ENCODE data around the gene ATP9A.
A peak's percentile ranks its signal among the peaks of the same experiment; 100 is the strongest.

Gene ATP9A

DNA sequence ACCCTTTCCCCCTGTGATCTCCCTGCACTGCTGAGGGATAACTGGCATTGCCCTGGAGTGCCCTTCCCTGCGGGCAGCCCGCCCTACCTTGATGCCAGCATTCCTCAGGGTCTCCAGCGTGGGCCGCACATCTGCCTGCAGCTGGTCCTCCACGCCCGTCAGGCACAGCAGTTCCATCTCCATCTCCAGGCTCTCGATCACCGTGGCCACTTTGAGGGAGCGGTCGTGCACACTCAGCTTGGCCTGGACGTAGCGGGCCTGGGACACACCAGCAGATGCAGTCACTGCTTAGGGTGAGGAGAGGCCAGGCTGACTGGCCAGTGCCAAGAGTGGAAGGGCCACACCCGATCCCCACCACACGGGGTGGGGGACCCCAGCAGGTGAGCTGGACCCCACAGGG, 143.1 kb downstream of the ATP9A start:
- DNase-seq = no peak

DNA sequence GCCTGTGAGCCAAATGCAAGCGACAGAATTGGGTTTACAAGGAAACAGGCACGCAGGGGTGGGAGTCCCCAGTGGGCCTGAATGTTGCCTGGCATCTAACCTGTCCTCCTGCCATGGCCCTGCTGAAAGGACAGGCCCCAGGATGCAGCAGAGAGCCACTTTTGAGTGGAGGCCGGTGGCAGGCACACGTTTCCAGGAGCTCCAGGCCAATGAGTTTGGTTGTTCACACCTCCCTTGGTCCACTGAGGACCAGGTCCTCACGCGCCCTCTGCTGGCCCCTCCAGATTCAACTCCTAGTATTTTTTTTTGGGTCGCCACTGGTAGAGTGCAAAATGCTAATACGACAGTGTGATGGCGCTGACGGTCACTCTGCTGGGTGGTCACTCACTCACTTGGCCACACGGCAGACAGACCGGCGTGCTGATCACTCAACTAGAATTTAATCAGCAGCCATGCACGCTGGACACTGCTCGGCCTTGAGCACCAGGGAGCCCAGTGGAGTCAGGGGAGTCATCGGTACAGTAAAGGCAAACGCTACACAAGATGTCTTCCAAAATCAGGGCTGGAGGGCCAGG, 143.9 kb downstream of the ATP9A start:
- DNase-seq = peak; percentile 56

DNA sequence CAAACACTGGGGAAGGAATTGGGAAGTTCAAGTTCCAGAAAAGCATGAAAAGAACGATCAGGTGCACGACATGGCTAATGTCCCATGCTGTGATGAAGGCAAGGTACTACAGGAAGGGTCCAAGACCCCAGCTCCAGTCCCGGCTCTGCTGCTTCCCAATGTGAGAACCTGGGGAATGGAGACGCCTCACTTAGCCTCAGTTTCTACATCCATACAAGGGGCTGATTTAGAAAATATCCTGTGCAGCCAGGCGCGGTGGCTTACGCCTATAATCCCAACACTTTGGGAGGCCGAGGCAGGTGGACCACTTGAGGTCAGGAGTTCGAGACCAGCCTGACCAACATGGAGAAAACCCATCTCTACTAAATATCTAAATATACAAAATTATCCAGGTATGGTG, 144.9 kb downstream of the ATP9A start:
- DNase-seq = no peak

GRCh38 chr20:51622004-51622874, 146.0 kb downstream of the ATP9A start:
- no peak for DNase-seq

DNA sequence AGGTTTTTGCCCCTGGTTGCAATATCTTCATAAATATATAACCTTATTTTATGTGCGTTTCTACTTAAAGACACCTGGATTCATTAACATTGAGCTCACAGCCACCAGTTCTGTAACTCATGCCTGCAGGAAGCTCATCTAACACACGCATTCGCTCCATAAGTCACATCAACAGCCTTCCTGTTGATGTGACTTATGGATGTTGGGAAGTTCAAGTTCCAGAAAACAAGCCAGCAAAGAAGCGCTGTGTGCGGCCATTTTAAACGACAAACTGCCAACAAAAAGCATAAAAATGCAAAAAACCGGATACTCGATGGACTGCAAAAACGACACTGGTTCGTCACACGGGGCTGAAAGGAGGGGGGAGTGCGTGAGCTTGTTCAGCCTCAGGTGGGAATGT, 147.8 kb downstream of the ATP9A start:
- no peak for DNase-seq

GRCh38 chr20:51616060-51616459, 152.1 kb downstream of the ATP9A start:
- DNase-seq = no peak

- DNase-seq = no peak
Measured at GRCh38 chr20:51614687-51615086, 153.5 kb downstream of the ATP9A start.

DNA sequence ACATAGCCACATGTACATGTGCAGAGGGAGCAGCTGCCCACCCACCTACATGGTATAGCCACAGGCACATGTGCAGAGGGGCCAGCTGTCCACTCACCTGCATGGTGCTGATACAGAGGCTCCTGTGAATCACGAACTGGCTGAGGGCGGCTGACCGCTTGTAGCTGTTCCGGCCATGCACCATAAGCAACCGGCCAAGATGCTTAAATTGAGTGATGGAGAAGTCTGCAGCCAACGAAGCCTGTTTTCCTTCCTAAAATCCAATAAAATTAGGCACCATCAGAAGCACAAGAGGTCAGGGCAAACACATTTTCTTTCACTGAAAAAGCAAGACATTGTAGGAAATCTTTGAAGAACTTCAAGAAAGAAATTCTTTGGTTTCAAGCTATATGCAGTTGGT, 154.6 kb downstream of the ATP9A start:
- DNase-seq = no peak

DNA sequence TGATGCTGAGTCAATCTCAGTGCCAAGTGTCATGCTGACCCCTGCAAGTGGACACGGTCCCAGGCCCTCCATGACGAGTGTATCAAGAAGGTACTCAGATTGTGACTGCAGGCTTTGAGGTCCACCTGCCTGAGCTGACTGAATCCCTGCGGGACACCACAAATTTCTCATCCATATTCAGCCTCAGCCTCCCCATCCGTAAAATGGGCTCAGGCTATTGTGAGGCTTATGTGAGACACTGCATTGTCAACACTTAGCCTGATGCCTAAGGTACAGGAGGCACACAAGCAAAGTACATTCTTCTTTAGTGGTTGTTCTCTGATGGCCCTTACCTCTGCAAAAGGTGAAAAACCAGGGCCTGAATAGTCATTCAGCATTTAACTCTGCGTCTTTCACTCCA, 155.3 kb downstream of the ATP9A start:
- no peak for DNase-seq

GRCh38 chr20:51611625-51611890, 156.6 kb downstream of the ATP9A start:
- DNase-seq = no peak

- no peak for DNase-seq
Measured at GRCh38 chr20:51610761-51611624, 157.2 kb downstream of the ATP9A start.

GRCh38 chr20:51610111-51610510, 158.1 kb downstream of the ATP9A start:
- DNase-seq = no peak

DNA sequence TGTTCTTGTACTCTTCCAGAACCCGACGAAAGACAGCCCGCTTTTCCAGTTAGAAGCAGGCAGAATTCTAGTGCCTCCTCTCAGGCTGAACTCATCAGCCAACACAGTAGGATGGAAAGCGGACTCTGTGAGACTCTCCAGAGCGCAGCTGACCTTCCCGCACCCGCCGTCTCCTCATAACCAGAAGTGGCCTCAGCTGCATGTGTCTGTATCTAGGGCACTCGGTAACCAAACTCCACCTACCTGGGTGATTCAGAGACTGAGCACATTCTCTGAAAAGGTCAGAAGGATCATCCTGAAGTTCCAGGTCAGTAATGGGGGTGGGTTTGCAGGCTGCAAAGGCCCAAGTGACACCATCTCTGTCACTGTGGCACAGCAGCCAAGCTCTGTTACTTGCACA, 158.9 kb downstream of the ATP9A start:
- DNase-seq = no peak

- DNase-seq = no peak
Measured at GRCh38 chr20:51608061-51608460, 160.1 kb downstream of the ATP9A start.

GRCh38 chr20:51607170-51607569, 161.0 kb downstream of the ATP9A start:
- DNase-seq = no peak

DNA sequence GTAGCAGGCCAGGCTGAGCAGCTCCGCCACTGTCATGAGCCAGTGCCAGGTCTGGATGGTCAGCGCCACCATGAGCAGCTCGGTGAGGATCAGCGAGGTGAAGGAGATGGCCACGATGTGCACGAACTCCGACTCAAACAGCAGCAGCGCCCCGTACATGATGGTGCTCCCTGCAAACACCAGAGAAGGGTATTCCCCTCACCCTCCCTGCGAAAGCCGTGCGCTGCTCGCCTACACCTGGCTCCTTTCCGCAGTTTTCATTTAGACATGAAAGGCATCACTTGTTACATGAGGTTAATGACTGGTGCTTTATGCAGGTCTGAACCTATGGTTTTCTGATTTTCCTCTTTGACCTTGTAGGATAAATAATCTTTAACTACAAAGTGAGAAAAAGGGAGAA, 163.3 kb downstream of the ATP9A start:
- no peak for DNase-seq

GRCh38 chr20:51602131-51602530, 166.1 kb downstream of the ATP9A start:
- DNase-seq = no peak

- DNase-seq = no peak
Measured at GRCh38 chr20:51600950-51601349, 167.2 kb downstream of the ATP9A start.

DNA sequence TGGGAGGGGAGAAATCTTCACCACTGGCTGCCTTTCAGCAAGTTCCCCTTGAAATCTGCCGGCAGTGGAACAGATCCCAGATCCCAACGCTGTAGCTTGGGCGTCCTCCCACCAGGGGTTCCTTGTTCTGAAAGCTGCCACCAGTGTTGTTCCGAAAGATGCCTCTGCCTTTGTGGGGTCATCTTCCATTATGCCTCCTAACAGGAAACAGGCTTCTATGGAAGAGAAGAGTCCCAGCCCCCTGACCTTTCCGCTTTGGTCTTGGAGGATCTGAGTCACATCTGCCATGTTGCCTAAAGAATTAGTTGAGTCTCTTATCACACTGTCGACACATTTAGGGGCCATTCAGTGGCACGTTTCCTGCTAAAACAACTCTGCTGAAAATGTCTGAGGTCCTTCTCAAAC, 168.2 kb downstream of the ATP9A start:
- no peak for DNase-seq

DNA sequence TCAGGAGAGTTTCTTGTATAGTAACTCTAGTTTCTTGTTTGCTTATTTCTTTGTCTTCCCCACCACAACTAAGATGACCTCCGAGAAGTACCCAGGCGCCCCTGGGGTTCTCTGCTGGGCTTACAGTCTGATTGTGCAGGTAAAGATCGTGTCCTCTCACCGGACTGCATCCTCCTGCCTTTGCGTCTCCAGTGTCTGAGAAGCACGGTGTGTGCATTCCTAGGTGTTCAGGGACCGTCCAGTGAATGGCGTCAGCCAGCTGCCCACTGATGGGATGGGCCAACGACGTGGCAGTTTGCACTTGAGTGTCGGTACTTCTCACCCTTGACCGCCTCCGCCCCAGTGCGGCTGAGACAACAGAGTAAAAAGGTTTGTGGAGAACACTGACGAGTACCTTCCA, 169.6 kb downstream of the ATP9A start:
- no peak for DNase-seq

DNA sequence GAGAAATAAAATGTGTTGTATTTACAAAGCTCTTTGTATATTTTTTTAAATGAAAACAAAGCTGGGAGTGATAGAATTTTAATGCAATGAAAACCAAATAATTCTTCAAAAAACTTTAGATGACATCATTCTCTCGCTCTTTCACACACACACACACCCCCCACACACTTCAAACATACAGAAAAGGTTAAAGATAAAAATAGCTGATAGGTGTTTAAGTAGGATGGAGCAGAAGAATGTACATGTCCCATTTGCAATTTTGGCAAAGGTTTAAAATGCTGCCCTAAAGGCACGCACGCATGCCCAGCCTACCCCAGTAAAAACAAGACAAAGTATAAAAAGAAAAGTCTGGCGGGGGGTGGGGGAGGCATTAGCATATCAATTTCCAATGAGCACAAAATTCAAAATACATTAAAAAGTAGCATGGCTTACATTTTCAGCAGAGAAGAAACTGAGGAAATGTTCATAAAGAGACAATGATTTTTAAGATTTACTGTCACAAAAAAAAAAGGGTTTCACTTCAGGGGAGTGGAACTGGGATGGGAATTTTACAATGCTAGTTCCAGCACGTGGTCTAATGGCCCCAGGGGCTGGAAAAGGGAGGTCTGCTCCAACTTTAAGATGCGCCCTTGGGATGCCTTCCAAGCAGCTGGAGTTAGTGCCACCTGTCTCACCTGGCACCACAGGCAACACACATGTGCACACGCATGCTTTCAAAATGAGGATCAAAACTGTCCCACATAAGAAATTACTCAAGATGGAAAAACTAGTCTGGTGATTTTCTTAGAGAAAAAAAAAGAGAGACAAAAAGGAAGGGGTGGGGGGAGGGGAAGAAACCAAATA, 170.6 kb downstream of the ATP9A start:
- DNase-seq = no peak

- no peak for DNase-seq
Measured at GRCh38 chr20:51596668-51597388, 171.4 kb downstream of the ATP9A start.
